ENCODE data around the gene ZNF446. TPM values are rescaled to one million over a fixed set of nuclear protein-coding genes. Genes with fewer than 3 reads are reported as not detected.
"Not testable (repeated sequence)": the region's sequence is repeated elsewhere in the genome, so short reads cannot be mapped to it uniquely, and the experiment has no call there.

ZNF446 gene
- total RNA-seq, 1 donor from 2014 or later, result 2.4 TPM

- TF ChIP-seq, protein P1, sequence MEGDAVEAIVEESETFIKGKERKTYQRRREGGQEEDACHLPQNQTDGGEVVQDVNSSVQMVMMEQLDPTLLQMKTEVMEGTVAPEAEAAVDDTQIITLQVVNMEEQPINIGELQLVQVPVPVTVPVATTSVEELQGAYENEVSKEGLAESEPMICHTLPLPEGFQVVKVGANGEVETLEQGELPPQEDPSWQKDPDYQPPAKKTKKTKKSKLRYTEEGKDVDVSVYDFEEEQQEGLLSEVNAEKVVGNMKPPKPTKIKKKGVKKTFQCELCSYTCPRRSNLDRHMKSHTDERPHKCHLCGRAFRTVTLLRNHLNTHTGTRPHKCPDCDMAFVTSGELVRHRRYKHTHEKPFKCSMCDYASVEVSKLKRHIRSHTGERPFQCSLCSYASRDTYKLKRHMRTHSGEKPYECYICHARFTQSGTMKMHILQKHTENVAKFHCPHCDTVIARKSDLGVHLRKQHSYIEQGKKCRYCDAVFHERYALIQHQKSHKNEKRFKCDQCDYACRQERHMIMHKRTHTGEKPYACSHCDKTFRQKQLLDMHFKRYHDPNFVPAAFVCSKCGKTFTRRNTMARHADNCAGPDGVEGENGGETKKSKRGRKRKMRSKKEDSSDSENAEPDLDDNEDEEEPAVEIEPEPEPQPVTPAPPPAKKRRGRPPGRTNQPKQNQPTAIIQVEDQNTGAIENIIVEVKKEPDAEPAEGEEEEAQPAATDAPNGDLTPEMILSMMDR (IDR thresholded peaks at IDR 0.05; ENCODE audit: insufficient read depth, low read length, severe bottlenecking), result no peak
- DNase-seq (ENCODE audit: low read depth) (no peak), FAIRE-seq (no peak)
- no peaks in the 10 kb centered on the region for H3K36me3 ChIP-seq (ENCODE audit: control insufficient read depth, insufficient read depth, low read length)
- no peaks in the 10 kb centered on the region for H3K27me3 ChIP-seq (ENCODE audit: control insufficient read depth, insufficient read depth, low read length)
- peak overlapping the region; percentile 57 for H3K4me3 ChIP-seq (ENCODE audit: low read depth, low read length)
Measured at GRCh38 chr19:58500242-58500641, 24.1 kb downstream of the ZNF446 start.

DNA sequence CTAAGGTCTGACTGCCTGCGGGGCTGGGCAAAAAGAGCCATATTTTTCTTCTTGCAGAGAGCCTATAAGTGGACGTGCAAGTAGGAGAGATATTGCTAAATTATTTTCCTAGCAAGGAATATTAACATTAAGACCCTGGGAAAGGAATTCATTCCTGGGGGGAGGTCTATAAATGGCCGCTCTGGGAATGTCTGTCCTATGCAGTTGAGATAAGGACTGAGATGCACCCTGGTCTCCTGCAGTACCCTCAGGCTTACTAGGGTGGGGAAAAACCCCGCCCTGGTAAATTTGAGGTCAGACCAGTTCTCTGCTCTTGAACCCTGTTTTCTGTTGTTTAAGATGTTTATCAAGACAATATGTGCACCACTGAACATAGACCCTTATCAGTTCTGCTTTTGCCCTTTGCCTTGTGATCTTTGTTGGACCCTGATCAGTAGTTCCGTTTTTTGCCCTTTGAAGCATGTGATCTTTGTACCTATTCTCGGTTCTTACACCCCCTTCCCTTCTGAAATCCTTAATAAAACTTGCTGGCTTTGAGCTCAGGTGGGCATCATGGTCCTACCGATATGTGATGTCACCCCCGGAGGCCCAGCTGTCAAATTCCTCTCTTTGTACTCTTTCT is 31.6 kb downstream of the ZNF446 start:
- not testable (repeated sequence) for H3K36me3 ChIP-seq (ENCODE audit: control insufficient read depth, insufficient read depth, low read length); H3K27me3 ChIP-seq (ENCODE audit: control insufficient read depth, insufficient read depth, low read length); DNase-seq (ENCODE audit: low read depth); H3K4me3 ChIP-seq (ENCODE audit: low read depth, low read length); FAIRE-seq

DNA sequence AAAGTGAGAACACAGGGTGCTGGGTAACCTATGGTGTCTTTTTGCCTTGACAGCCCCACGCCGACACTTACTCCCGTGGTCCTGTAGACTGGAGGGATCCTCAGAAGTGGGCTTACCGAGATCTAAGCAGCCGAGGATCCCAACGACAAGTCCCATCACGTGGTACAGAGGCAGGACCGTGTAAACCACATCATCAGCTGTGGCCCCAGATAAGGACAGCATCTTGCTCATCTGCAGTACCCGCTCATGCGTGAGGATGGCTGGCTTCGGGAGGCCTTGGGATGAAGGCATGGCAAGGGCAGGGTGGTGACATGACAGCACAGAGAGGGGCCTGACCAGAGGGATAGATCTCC is 33.6 kb downstream of the ZNF446 start:
- DNase-seq (ENCODE audit: low read depth) (no peak), FAIRE-seq (peak; percentile 13)
- Histone ChIP-seq H3K36me3 (ENCODE audit: control insufficient read depth, insufficient read depth, low read length) (no peaks in the 10 kb centered on the region), H3K4me3 (ENCODE audit: low read depth, low read length) (no peak overlapping the region), H3K27me3 (ENCODE audit: control insufficient read depth, insufficient read depth, low read length) (no peaks in the 10 kb centered on the region)
- TF ChIP-seq, protein P1 (IDR thresholded peaks at IDR 0.05; ENCODE audit: insufficient read depth, low read length, severe bottlenecking), result no peak

DNA sequence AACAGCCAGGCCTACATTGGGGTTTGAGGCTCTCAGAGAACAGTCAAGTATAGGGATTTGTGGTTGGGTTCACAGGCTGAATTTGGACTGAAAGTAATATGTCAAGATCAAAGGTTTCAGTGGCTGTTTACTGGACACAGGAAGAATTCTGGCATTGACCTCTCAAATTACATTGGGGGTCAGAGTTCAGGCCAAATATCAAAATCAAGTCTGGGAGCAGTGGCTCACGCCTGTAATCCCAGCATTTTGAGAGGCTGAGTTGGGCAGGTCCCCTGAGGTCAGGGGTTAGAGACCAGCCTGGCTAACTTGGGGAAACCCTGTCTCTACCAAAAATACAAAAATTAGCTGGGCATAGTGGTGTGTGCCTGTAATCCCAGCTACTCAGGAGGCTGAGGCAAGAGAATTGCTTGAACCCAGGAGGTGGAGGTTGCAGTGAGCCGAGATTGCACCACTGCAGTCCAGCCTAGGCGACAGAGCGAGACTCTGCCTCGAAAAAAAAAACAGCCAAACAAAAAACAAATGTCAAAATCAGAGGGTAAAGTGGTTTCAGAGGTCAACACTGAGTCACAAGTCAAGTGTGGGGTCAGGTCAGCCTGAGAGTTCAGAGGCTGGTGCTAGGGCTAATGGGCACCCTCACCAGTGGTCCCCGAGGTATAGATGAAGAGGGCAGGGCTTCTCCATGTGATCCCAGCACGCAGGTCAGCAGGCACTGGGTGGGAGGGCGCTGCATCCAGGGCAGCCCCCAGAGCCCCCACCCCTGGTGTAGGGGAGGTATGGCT is 34.1 kb downstream of the ZNF446 start:
- DNase-seq (ENCODE audit: low read depth) (no peak), FAIRE-seq (no peak)
- Histone ChIP-seq H3K36me3 (ENCODE audit: control insufficient read depth, insufficient read depth, low read length) (no peaks in the 10 kb centered on the region), H3K4me3 (ENCODE audit: low read depth, low read length) (no peak overlapping the region), H3K27me3 (ENCODE audit: control insufficient read depth, insufficient read depth, low read length) (no peaks in the 10 kb centered on the region)
- TF ChIP-seq, protein P1 (IDR thresholded peaks at IDR 0.05; ENCODE audit: insufficient read depth, low read length, severe bottlenecking), result no peak

- no peak for DNase-seq (ENCODE audit: low read depth)
Measured at GRCh38 chr19:58511353-58512208, 35.4 kb downstream of the ZNF446 start, which contains the start of gene SLC27A5. TSS of gene SLC27A5 (minus strand) at chr19:58511992. CDS start at chr19:58511955, 37 bp downstream.

More at GRCh38 chr19:58511353-58512208, 35.4 kb downstream of the ZNF446 start, which contains the start of gene SLC27A5:
- H3K27me3 ChIP-seq (ENCODE audit: control insufficient read depth, insufficient read depth, low read length), result no peaks in the 10 kb centered on the region
- no peaks in the 10 kb centered on the region for H3K36me3 ChIP-seq (ENCODE audit: control insufficient read depth, insufficient read depth, low read length)
- TF ChIP-seq, protein P1 (IDR thresholded peaks at IDR 0.05; ENCODE audit: insufficient read depth, low read length, severe bottlenecking), result no peak
- H3K4me3 ChIP-seq (ENCODE audit: low read depth, low read length), result no peak within 1 kb of the TSS
- FAIRE-seq, result no peak
